GM19023 (cell line): Measurements from ENCODE around the gene MGAT5.

Source experiments
- ATAC-seq: cut with Tn5 transposase; IDR thresholded peaks from one replicate; pipeline ENCODE4 v1.9.1; 2021; ENCODE audit warnings: mild to moderate bottlenecking, moderate library complexity; ENCODE audit not compliant: unreplicated experiment

MGAT5 gene

DNA sequence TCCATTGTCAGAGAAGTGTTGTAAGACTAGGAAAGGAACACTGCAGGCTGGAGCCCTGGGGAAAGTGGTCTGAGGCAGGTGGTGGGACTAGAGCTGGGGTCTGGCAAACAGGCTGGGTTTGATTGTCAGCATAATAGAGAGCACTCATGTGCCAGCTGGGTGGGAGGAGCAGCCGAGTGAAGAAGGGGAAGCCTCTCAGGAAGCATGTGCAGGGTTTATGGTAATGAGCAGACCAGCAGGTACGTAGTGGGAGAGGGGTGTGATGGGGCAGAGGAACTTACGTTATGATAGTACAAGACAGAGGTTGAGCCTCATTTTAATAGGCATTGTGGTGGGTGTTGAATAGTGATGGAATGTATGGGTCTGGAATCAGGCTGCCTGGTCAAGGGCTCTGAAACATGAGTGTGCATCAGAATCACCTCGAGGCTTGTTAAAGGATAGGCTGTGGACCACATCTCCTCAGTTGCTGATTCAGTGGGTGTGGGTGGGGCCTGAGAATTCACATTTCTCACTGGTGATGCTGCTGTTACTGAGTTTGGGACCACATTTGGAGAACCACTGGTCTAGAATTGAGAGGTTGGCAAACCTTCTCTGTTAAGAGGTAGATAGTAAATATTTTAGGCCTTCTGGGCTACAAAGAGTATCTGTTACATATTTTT lies 1.7 kb upstream of the MGAT5 start:
- ATAC-seq, result no peak

DNA sequence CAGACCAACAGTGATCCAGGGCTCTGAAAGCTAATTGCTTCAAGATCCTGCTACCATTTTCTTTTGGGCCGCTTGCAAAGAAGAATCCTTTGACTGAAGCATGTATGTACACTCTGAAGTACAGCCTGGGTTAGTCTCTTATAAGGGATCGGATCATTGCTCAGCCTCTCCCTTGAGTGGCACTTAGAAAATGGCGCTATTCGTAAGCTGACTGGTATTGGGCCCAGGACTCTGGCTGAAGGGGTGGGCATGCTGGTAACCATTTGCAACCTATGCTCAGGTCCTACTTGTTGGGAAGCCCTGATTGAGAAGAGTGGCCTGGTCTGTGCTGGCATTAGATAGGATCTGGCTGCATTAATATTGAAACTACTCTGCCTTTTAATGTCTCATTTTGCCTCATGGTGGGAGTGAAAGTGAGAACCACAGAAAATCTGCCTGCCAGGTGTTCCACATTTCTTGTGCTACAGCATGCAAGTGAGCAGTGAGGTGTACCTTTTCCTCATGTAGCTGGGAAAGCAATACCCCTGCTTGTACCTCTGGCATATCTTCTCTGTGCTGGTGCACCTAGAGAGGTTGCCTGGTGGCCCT lies 661 bp upstream of the MGAT5 start:
- ATAC-seq, result peak; percentile 70

DNA sequence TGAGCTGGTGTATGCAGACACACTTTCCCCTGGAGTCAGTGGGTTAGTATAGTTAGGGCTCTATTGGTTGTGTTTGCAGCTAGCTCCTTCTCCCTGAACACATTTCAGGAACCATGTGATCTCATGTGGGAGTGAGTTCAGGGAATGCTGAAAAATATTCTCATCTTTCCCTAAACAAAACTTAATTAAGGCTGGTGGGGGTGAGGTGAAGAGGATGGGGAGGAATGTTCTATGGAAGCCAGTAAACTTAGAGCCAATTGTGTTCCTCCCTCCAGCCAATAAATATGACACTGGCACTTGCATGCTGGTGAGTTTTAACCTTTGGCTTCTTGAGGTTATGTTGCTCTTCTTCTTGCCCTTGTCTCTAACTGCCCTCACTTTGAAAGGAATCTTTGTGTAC lies 952 bp downstream of the MGAT5 start:
- ATAC-seq, result no peak

DNA sequence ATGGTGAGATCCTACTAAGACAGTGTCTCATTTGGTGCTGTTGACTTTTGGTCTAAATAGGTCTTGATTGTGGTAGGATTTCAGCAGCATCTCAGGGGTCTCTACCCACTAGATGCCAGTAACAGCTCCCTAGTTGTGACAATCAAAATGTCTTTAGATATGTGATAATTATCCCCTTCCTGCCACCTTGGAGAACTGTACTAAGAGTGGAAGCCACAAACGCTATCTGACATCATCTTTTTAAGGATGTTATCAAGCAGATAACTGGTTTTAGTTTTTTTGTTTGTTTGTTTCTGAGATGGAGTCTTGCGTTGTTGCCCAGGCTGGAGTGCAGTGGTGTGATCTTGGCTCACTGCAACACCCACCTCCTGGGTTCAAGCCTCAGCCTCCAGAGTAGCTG lies 3.1 kb downstream of the MGAT5 start:
- ATAC-seq, result no peak

DNA sequence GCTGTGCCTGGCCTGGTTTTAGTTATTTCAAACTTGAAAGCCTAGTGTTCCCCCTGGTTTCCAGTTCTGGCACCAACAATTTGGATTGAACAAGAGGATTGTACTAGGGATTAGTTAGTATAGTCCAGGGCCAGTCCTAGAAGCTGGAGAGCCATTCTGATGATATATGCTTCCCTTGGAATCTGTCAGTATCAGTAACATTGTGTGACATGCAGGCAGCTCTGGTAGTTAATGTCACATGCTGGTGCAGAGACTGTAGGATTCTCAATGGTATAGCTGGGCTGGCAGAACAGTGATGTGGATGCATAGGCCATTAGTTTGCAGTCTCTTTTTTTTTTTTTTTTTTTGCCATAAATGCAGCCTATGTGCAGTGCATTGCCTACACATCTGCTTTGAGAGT lies 3.6 kb downstream of the MGAT5 start:
- no peak for ATAC-seq

DNA sequence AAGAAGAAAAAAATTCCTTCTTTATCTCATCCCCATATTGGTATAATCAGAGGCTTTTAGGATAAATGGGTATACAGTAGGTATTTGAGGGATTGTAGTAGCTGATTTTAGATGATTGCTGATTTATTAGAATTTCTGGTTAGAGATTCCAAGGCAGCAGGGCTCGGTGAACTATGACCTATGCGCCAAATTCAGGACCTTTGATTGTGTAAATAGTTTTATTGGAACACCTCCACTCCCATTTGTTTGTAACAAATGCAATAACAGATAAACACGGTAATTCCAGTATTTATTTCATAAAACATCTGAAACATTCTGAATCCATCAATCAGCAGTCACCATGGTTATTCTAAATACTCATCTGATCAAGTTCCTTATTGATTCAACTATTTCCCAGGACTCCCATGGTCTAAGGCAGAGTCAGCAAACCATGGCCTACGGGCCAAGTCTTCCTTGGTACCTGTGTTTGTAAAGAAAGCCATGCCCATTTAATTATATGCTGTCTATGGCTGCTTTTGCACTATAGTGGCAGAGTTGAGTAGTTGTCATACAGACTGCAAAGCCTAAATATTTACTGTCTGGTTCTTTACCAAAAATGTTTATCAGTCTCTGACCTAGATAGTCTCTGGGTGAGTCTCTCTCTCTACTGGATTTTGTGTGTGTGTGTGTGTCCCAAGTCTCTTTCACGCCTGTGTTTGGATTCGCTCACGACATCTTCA lies 4.3 kb downstream of the MGAT5 start:
- no peak for ATAC-seq

DNA sequence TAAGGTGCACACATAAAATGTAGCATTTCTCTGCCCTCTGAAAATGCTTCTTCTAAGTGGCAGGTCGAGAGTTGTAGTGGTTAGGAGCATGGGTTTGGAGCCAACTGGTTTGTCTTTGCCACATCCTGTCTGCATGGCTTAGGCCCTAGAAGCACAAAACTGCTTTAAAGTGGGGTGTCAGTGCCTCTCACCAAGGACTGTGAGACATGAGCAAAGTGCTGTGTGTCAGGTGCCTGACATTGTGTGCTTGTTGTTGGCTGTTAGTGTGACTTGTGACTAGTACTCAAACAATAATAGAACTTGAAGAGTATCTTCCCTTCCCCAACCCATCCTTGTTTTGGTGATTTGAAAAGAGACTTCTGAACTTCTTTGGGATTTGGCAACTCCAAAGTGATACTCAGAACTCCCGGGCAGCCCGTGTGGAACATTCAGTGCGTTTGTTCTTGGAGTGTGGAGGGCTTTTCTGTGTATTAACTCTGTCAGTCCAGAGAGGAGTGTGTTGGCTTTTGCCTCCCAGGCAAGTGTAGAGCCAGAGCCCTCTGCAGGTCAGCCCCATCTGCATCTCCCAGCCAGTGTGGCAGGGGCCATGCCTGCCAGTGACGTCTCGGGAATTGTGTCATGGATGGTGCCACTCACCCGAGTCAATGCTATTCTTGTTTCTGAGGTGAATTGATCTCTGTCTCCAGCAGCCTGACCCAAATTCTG lies 5.0 kb downstream of the MGAT5 start:
- peak; percentile 35 for ATAC-seq

DNA sequence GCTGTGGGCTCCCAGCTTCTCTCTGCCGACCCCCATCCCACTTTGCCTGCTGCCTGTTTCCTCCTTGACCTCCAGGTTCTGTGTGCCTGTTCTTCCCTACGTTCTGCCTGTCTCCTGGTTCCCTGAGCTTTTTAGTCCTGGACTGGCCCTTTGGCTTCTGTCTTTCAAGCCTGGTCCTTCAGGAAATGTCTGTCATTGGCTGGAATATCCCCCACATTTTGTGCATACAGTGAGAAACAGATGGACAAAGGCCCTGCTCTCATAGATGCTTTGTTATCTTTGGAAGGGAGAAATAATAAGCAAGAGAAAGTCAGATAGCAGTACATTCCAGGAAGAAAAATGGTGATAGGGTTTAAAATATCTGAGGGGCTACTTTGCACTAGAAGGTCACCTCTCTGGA lies 5.7 kb downstream of the MGAT5 start:
- ATAC-seq, result no peak

DNA sequence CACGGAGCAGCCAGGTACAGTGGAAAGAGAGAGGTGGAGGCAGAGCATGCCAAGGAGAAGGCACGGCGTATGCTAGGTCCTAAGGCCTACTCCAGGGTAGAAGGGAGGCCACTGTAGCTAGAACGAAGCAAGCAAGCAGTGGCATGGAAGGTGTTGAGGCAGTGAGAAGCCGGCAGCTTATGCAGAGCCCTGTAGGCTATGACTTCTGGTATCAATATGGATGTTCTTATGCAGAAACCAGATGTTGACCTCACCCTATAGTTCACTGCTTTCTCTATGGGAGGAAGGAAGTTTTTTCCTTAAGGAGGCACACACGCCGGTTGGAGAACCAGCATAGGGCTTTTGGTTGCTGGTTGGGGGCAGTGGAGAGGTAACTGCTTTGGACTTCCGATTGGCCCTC lies 6.1 kb downstream of the MGAT5 start:
- ATAC-seq, result no peak

DNA sequence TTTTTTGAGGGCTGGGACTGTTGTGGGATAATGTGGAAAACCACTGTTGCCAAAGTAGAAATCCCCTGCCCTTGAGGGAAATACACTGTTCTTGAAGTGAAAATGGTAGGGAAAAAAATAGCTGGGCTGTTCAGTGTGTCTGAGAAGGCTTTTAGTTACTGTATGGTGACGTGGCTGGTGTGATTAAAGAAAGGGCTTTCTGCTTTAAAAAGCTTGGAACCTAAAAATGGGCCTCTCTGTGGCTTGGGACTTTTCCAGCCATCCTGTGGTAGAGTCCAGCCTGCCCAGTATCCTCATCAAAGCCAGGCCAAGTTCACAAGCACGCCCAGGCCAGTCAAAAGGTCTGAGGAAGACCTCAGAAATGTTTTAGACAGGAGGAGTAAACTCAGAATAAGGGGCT lies 6.8 kb downstream of the MGAT5 start:
- no peak for ATAC-seq

DNA sequence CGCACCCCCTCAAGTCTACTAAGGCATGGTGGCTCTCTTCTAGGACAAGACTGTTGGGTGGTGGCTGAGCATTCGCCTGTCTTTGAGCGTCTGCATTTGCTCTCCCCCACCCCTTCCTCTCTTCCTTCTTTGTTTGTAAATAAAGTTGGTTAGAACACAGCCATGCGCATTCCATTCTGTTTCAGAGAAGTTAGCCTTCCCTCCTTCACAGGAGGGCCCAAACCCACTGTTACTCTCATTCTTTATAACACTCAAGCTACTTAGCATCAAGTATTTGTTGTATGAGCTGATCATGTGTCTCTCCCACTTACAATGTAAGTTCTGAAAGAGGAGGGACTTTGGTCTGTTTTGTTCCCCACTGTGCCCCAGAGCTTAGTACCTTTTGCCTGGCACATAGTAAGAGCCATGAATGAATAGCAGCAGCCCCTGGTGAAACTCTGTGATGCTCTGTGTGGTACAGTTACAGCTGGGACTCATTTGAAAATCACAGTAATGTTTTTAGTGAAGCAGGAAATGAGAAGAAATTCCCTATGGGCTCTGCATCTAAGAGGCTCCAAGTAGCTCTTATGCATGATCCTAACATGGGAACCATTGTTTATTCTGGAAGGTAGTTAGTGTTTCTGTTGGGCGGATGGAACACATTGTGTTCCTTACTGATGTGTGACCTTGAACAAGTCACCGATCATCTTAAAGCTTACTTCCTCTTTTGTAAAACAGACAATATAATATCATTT lies 7.7 kb downstream of the MGAT5 start:
- ATAC-seq, result peak; percentile 43

DNA sequence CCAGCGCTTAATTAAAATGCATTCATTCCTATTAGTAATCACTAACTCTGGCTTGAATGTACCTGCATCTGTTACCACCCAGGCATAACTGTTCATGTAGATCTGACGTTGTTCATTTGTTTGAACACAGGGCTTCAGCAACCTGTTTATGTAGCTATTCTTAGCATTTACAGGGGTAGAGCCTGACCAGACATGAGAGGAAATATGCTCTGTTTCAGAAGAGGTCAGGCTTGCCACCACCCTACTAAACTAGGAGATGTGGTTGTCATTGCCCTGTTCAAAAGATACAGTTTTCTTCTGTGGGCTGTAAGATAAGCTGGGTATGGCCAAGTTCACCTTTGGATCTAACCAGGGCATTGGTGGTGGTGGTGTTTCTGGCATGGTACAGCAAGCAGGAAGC lies 8.8 kb downstream of the MGAT5 start:
- no peak for ATAC-seq

DNA sequence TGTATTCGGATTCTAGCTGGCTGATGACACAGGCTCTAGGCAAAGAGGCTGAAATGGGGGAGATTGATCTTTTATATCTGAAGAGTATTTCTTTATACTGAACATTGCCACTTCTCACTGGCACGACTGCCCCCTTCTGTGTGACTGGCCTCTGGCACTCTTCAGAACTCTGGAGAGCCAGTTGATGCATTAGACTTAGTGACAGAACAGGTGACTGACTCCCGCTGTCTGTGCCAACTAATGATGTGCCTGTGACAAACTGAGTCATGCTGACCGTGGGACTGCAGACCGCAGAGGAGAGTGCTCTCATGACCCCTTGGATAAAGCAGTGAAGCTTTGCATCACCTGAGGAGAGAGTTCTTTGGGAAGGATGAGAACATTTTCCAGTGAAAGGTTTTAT lies 14.4 kb downstream of the MGAT5 start:
- no peak for ATAC-seq

DNA sequence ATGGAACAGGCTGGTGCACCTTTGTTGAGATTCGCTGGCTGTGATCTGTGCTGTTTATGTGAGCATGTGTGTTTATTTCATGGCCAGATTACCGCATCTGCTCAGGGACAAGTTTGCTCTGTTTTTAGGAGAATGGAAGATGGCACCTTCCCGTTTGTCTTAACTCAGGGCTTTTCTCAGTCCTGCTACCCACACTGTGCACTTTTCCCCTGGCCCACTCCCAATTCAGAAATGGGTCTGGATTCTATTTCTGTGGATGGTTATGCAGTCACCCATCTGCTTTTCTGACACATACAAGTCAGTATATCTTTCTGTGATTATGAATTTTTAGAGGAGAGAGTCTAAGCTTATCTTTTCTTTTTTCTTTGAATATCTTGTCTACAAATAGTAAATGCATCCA lies 15.4 kb downstream of the MGAT5 start:
- ATAC-seq, result no peak

DNA sequence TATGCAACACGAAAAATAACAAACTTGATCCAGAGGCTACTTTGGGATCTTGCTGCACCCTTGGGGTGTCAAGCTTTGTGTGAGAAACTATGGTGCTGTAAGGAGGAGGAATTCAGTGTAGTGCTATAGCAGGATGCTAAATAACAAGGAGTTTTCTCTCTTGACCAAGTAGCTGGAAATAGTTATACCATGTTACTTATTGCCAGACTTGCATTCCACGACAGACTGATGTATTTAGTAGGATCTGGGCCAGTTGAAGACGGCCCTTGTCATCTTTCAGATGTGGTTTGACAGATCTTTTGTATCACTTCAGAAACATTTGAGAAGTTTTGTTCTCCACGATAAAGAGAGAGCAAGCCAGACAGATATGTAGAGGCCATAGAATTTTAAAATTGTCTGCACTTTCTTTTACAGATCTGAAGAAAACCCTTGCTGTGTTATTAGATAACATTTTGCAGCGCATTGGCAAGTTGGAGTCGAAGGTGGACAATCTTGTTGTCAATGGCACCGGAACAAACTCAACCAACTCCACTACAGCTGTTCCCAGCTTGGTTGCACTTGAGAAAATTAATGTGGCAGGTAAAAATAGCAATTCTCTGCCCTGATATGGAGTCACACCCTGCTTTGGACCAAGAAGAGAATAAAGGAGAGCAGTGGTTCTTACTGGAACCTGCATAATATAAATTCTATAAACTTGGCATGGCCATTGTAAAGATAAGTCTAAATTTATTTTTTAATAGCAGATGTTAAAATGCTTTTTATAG lies 16.3 kb downstream of the MGAT5 start:
- ATAC-seq, result no peak

DNA sequence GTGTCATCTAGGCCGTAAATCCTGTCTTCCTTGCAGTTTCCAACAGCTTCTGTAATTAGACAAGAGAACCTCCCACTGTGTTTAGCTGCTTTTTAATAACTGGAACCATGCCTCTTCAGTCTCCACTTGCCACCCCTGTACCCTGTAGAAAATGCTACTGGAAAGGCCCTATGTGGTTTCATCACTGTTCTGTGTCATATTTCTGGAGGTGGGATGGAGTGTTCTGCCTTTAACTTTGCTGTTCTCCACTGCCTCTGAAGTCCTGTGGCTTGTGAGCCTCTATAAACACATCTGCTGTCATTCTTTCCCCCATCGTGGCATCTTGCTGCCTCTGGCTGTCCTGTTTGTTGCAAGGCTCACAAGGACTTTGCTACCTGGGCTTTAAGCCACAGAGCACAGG lies 17.9 kb downstream of the MGAT5 start:
- no peak for ATAC-seq

DNA sequence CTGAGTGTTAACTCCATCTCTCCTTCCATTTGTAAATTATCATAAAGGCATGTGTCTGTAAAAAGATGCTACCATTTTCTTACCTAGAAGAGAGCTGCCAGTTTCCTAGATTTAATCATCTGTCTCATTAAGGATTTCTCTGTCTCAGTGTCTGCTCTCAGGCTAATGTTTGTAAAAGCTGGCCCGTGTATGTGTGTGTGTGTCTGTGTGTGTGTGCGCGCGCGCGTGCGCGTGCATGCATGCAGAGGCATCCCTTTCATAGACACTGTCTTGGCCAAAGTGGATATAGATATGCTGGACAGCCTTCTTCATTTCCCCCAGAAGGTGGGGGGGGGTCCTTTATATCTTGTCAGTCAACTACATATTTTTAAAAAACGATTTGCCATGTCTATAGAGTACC lies 18.9 kb downstream of the MGAT5 start:
- ATAC-seq, result no peak

DNA sequence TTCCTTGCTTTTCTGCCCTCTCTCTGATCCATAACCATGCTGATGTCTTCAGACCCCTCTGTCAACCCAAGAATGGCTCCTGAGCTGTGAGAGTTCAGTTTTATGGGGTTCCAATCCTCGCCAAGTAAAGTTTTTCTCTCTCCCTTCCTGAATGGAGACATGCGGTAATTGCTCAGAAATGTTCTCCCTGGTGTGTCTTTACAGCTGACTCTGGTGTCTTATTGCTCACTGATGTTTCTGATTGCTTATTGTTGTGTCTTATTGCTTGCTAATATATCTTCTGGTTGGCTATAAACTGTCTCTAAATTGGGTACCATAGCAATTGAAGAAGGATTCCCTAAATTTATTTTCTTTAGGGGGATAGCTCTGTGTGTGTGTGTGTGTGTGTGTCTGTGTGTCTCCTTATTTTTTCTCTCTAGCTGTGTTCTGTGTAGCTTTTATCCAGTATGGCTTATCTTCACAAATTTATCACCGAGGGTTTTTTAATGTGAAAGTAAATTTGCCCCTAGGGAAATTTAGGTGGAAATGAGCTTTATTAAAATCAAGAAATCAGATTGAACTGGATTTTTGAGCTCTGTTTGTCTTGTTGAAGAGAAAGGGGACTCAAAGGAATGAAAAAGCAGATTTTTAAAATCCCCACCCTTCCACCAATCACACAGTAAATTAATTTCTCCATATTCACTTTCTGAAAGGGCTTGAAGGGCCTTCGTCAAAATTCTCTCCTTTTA lies 19.5 kb downstream of the MGAT5 start:
- ATAC-seq, result no peak

DNA sequence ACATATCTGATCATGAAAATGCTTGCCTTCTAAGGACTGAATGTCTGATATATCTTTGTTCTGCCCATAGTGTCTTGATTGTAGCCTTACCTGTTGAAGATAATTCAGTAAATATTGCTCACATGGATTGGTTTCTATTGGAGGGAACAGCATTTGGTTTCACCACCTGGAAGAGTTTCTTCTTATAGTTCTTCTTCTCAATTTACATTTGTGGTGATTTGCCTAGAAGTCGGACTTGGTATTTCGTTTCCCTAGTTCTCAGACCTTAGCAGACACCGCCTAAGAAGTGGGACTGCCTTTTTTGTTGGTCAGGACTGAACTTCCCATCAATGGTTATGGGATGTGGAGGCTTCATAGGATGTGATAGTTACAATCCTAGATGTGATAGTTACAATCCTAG lies 20.2 kb downstream of the MGAT5 start:
- no peak for ATAC-seq
